Skeletal muscle satellite cell (primary cell): ENCODE data around the gene NUTF2. TPM values are rescaled to one million over a fixed set of nuclear protein-coding genes. Genes with fewer than 3 reads are reported as not detected.

Experiments
- H3K27me3 ChIP-seq: 2 replicates; pipeline ENCODE4 v1.7.0; 2013; ENCODE audit warnings: low read length; ENCODE audit not compliant: control insufficient read depth, insufficient read depth
- H3K36me3 ChIP-seq: 2 replicates; pipeline ENCODE4 v1.7.0; 2013; ENCODE audit warnings: mild to moderate bottlenecking, control low read depth, low read length; ENCODE audit not compliant: insufficient read depth
- H3K4me1 ChIP-seq: 2 replicates; pipeline ENCODE4 v1.7.0; 2013; ENCODE audit warnings: low read length; ENCODE audit not compliant: control insufficient read depth, insufficient read depth
- H3K4me2 ChIP-seq: 2 replicates; pipeline ENCODE4 v1.7.0; 2013; ENCODE audit warnings: mild to moderate bottlenecking, low read length
- H3K4me3 ChIP-seq: 2 replicates; pipeline ENCODE4 v1.7.0; 2013; ENCODE audit warnings: low read length
- H3K9ac ChIP-seq: 2 replicates; pipeline ENCODE4 v1.7.0; 2013; ENCODE audit warnings: mild to moderate bottlenecking, low read depth, low read length, moderate library complexity
- H3K9me3 ChIP-seq: replicated peaks from 2 replicates; pipeline ENCODE4 v1.7.0; 2013; ENCODE audit warnings: mild to moderate bottlenecking, control low read depth, low read length
- small RNA-seq: library from RNA; depleted of rRNA; stranded (forward); fragments of <200 nt; gene quantifications from one replicate; pipeline ENCODE3, GENCODE V24; 2012

NUTF2 gene

GRCh38 chr16:67915831-67916723 is 69.3 kb downstream of the NUTF2 start:
- Histone ChIP-seq H3K9ac (no peak overlapping the region), H3K27me3 (no peaks in the 10 kb centered on the region), H3K36me3 (peaks cover 13% of the 10 kb centered on the region), H3K4me1 (peaks cover 17% of the 10 kb centered on the region), H3K4me2 (no peak overlapping the region), H3K4me3 (no peak overlapping the region), H3K9me3 (no peaks in the 10 kb centered on the region)

- H3K4me2 ChIP-seq, result peak overlapping the region; percentile 15
- H3K36me3 ChIP-seq, result peaks cover 13% of the 10 kb centered on the region
- H3K4me1 ChIP-seq, result peaks cover 17% of the 10 kb centered on the region
- H3K9me3 ChIP-seq, result no peaks in the 10 kb centered on the region
- no peak overlapping the region for H3K9ac ChIP-seq
- H3K27me3 ChIP-seq, result no peaks in the 10 kb centered on the region
- no peak overlapping the region for H3K4me3 ChIP-seq
Observed at GRCh38 chr16:67917140-67917851, 70.6 kb downstream of the NUTF2 start.

GRCh38 chr16:67917852-67918236 is 71.1 kb downstream of the NUTF2 start:
- Histone ChIP-seq H3K4me3 (no peak overlapping the region), H3K9ac (no peak overlapping the region), H3K4me2 (peak overlapping the region; percentile 15), H3K36me3 (peaks cover 13% of the 10 kb centered on the region), H3K4me1 (peaks cover 17% of the 10 kb centered on the region), H3K9me3 (no peaks in the 10 kb centered on the region), H3K27me3 (no peaks in the 10 kb centered on the region)

GRCh38 chr16:67919622-67920221 is 73.0 kb downstream of the NUTF2 start:
- Histone ChIP-seq H3K27me3 (no peaks in the 10 kb centered on the region), H3K9ac (no peak overlapping the region), H3K9me3 (no peaks in the 10 kb centered on the region), H3K36me3 (peaks cover 23% of the 10 kb centered on the region), H3K4me2 (no peak overlapping the region), H3K4me3 (no peak overlapping the region), H3K4me1 (peaks cover 17% of the 10 kb centered on the region)

Small RNAs within 50 kb of the gene (small RNA-seq; reads per million reads assigned to genes)
- gene AC040162.2 (not detected), gene NRN1L (not detected)
